ENCODE measurements around the gene GBF1. TPM values are rescaled to one million over a fixed set of nuclear protein-coding genes. Genes with fewer than 3 reads are reported as not detected.

GBF1 gene
- total RNA-seq, 1 experiment from 2014 or later: 23.7 TPM

DNA sequence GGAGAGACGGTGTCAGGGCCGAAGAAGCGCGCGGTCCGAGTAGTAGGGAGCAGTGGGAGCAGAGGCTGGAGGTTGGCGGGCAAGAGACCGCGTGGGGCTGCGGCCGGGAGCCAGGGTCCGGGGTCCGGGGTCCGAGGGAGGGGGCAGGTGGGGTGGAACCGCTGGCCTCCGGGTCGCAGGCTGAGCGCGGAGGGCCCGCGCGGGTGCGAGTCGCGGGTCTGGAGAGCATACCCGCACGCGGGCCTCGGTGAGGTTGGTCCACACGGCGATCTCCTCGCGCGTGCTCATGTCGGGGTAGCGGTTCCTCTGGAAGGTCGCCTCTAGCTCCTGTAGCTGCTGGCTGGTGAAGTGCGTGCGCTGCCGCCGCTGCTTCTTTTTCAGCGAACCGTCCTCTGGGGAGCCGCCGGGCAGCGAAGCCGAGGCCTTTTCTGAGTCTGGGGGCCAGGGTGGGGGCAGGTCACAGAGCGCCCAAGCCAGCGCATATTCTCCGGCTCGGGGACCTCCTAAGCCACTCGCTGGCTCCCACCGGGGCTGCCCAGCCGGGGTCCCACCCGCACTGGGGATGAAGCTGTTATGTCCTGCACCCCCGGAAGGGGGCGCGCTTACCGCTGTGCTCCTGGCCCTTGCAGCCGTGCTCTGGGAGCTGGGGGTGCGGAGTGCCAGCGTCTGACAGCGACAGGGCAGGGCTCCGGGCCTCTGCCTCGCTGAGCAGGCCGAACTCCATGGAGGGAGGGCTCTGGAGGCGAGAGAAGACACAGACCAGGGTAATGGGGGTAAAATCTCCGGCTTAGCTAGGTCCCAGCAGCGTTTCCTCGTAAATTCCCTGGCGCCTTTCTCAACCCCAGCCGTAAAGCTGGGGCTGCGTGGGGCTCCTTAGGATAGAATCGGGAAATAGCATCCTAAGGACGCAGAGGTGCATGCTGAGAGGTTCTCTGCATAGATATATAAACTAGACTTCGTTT is 13.7 kb upstream of the GBF1 start:
- Histone ChIP-seq H3T11ph (ENCODE audit: low read length) (no peak overlapping the region), H3K9me3 (ENCODE audit: control insufficient read depth, low read depth, low read length) (no peaks in the 10 kb centered on the region), H3K27me3 (ENCODE audit: insufficient read depth, low read length) (peaks cover 63% of the 10 kb centered on the region), H4K91ac (ENCODE audit: insufficient read length, low read depth, low read length) (no peak overlapping the region), H2AK5ac (ENCODE audit: insufficient read length, low read length) (no peak overlapping the region), H3K79me2 (ENCODE audit: insufficient read depth, low read length) (no peaks in the 10 kb centered on the region), H2BK15ac (ENCODE audit: low read depth, low read length) (no peak overlapping the region), H2BK5ac (ENCODE audit: insufficient read length, low read length) (no peak overlapping the region), H4K8ac (replicated peaks; ENCODE audit: insufficient read length, low read depth, low read length) (no peak overlapping the region), H3K4ac (ENCODE audit: low read depth, low read length) (no peak overlapping the region), H2BK20ac (ENCODE audit: low read depth, low read length, poor library complexity, severe bottlenecking) (no peak overlapping the region), H3K14ac (ENCODE audit: insufficient read depth, low read length) (no peak overlapping the region), H2BK120ac (ENCODE audit: low read depth, low read length, poor library complexity, severe bottlenecking) (no peak overlapping the region), H3K23ac (ENCODE audit: insufficient read length, low read depth, low read length) (no peak overlapping the region), H3K79me1 (ENCODE audit: insufficient read depth, low read depth, low read length, poor library complexity, severe bottlenecking) (no peaks in the 10 kb centered on the region), H3K9ac (ENCODE audit: extremely low read depth, insufficient read length, low read length) (no peak overlapping the region), H4K5ac (ENCODE audit: insufficient read length, low read depth, low read length) (no peak overlapping the region), H4K20me1 (ENCODE audit: control insufficient read depth, insufficient read depth, insufficient read length) (peaks cover 2% of the 10 kb centered on the region), H2BK12ac (ENCODE audit: insufficient read length, low read depth, low read length) (no peak overlapping the region), H3K56ac (ENCODE audit: insufficient read length, low read depth, low read length) (no peak overlapping the region), H3K23me2 (ENCODE audit: insufficient read length, low read depth, low read length, poor library complexity, severe bottlenecking) (peaks cover 15% of the 10 kb centered on the region), H2AFZ (ENCODE audit: low read length) (no peak overlapping the region), H3K18ac (ENCODE audit: insufficient read length, low read depth, low read length) (no peak overlapping the region), H3K4me2 (ENCODE audit: insufficient read depth, insufficient read length, low read length) (peak overlapping the region; percentile 53), H3K4me1 (ENCODE audit: insufficient read depth, low read length) (no peaks in the 10 kb centered on the region), H3K27ac (ENCODE audit: insufficient read length, low read depth, low read length) (no peak overlapping the region)
- TF ChIP-seq, protein P1, sequence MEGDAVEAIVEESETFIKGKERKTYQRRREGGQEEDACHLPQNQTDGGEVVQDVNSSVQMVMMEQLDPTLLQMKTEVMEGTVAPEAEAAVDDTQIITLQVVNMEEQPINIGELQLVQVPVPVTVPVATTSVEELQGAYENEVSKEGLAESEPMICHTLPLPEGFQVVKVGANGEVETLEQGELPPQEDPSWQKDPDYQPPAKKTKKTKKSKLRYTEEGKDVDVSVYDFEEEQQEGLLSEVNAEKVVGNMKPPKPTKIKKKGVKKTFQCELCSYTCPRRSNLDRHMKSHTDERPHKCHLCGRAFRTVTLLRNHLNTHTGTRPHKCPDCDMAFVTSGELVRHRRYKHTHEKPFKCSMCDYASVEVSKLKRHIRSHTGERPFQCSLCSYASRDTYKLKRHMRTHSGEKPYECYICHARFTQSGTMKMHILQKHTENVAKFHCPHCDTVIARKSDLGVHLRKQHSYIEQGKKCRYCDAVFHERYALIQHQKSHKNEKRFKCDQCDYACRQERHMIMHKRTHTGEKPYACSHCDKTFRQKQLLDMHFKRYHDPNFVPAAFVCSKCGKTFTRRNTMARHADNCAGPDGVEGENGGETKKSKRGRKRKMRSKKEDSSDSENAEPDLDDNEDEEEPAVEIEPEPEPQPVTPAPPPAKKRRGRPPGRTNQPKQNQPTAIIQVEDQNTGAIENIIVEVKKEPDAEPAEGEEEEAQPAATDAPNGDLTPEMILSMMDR (conservative IDR thresholded peaks at IDR 0.05): peak; percentile 96
- no peak overlapping the region for H3K27ac Mint-ChIP-seq
- peaks cover 98% of the 10 kb centered on the region for H3K27me3 Mint-ChIP-seq (ENCODE audit: low read depth)
- peaks cover 0 to 1% of the 10 kb centered on the region in 2 experiments; a peak in 2 of 5 replicates for H3K9me3 Mint-ChIP-seq
- DNase-seq: peak; percentile 83
- no CpG with 5 or more reads among the region's 76 CpGs for WGBS (ENCODE audit: extremely low coverage, insufficient read length, low lambda C conversion rate)
- no peaks in the 10 kb centered on the region; a peak in 1 of 7 replicates for H3K36me3 Mint-ChIP-seq (ENCODE audit: insufficient read depth in 1 of 3, low read depth in 3 of 3)
- H3K4me1 Mint-ChIP-seq: peaks cover 3 to 16% of the 10 kb centered on the region in 2 experiments; a peak in 3 of 4 replicates
- H3K4me3 Mint-ChIP-seq: peak overlapping the region; percentile 57 to 80
